ENCODE data around the gene TDRD1.

- no peak for TF ChIP-seq ZFP30 (CRISPR knock-in tag; IDR thresholded peaks at IDR 0.05)
- no peak for TF ChIP-seq TOX (CRISPR knock-in tag; IDR thresholded peaks at IDR 0.05; ENCODE audit: borderline replicate concordance)
- no peak for TF ChIP-seq POU6F1 (CRISPR knock-in tag; IDR thresholded peaks at IDR 0.05; ENCODE audit: borderline replicate concordance, low read depth)
- TF ChIP-seq CSDC2 (CRISPR knock-in tag; IDR thresholded peaks at IDR 0.05): no peak
- TF ChIP-seq CREB5 (CRISPR knock-in tag; IDR thresholded peaks at IDR 0.05; ENCODE audit: low read depth): no peak
- TF ChIP-seq ARNTL (CRISPR knock-in tag; IDR thresholded peaks at IDR 0.05; ENCODE audit: borderline replicate concordance, low read depth): no peak
- TF ChIP-seq SNAI2 (CRISPR knock-in tag; IDR thresholded peaks at IDR 0.05): no peak
- TF ChIP-seq GLIS3 (CRISPR knock-in tag; IDR thresholded peaks at IDR 0.05): no peak
- no peak for TF ChIP-seq PATZ1 (CRISPR knock-in tag; IDR thresholded peaks at IDR 0.05; ENCODE audit: borderline replicate concordance)
- TF ChIP-seq ZNF565 (CRISPR knock-in tag; conservative IDR thresholded peaks at IDR 0.05; ENCODE audit: low read depth): no peak
- no peak for TF ChIP-seq TCF4 (CRISPR knock-in tag; IDR thresholded peaks at IDR 0.05; ENCODE audit: borderline replicate concordance)
- no peak for TF ChIP-seq BACH2 (CRISPR knock-in tag; IDR thresholded peaks at IDR 0.05; ENCODE audit: borderline replicate concordance)
- TF ChIP-seq CSRNP3 (CRISPR knock-in tag; IDR thresholded peaks at IDR 0.05): no peak
- no peak for TF ChIP-seq PPARA (CRISPR knock-in tag; IDR thresholded peaks at IDR 0.05; ENCODE audit: borderline replicate concordance)
Measured at GRCh38 chr10:114279289-114279688, 100.1 kb downstream of the TDRD1 start.

Data from SK-N-SH treated with all-trans-retinoic acid at 6 μM for 48 hours (cell line).